DMS153 treated with DMSO at 0.1 percent for 48 hours (cell line): ENCODE results near the gene KLK14.

Experiments used
- DNase-seq: peaks from one replicate; lab custom pipeline; 2025; ENCODE audit not compliant: unreplicated experiment; lab: John Stamatoyannopoulos, UW

The KLK14 gene

GRCh38 chr19:51047031-51047335 lies 35.7 kb downstream of the KLK14 start:
- peak; percentile 90 for DNase-seq

GRCh38 chr19:51044327-51044726 lies 38.4 kb downstream of the KLK14 start:
- DNase-seq, result no peak

- DNase-seq, result no peak
Observed at GRCh38 chr19:51043497-51043896, 39.2 kb downstream of the KLK14 start.

- no peak for DNase-seq
Observed at GRCh38 chr19:51040151-51040550, 42.5 kb downstream of the KLK14 start.

GRCh38 chr19:51036519-51036918 lies 46.2 kb downstream of the KLK14 start:
- DNase-seq, result no peak

- peak; percentile 61 for DNase-seq
Observed at GRCh38 chr19:51034704-51035103, 48.0 kb downstream of the KLK14 start, which contains the start of gene KLK12. Gene KLK12 (minus strand): TSS chr19:51035002. CDS start chr19:51034621, 381 bp downstream.

- DNase-seq, result no peak
Observed at GRCh38 chr19:51031880-51032225, 50.8 kb downstream of the KLK14 start.

GRCh38 chr19:51031220-51031879 lies 51.3 kb downstream of the KLK14 start:
- DNase-seq, result no peak

- no peak for DNase-seq
Observed at GRCh38 chr19:51030631-51031030, 52.1 kb downstream of the KLK14 start.

GRCh38 chr19:51029718-51030117 lies 53.0 kb downstream of the KLK14 start:
- no peak for DNase-seq
